Measurements from ENCODE around the gene COBL.

COBL gene

DNA sequence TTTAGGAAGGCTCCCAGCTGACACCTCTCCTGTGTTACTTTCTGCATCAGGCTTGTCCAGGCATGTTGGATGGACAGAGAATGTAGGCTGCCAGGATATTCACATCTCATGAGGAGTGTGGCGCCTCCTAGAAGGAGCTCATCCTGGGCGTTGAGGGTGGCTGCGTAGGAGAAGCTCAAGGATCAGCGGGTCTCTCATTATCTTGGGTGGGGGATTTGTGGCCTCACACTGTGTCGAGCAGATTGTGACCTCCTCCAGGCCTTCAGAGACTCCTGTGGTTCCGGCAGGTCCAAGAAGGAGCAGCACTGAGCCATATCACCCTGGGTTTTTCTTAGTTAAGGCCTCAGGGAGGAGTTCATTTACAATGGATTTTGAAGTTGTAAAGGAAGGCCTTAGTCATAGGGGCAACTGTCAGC lies 8.7 kb upstream of the COBL start:
- DNase-seq = no peak

DNA sequence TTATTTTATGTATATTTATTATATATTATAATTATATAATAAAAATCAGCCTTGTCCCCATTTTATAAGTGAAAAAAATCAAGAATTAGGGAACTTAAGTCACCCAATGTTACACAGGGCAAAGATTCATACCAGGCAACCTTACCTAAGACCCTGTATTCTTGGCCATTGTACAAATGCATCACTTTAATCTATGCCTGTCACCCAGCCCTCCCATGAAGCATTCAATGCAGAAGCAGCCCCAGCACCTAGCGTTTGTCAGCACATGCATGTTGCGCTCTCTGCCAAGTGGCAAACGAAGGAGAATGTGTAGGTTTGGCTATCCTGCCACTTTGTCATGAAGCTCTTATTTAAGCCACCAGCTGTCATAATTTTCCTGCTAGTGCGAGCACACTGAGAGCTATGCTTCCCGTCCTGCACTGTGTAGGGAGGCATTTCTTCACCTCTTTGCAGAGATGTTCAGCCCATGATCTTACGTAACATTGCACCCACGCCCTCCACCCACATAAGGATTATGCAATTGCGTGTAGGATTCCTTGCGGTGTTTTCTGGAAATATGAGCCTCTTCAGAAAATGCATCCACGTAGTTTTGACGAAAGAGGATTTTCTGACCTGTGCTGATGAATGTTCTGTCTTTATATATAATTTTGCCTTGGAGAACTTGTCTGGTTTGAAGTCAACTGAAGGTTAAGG lies 7.7 kb upstream of the COBL start:
- no peak for DNase-seq

DNA sequence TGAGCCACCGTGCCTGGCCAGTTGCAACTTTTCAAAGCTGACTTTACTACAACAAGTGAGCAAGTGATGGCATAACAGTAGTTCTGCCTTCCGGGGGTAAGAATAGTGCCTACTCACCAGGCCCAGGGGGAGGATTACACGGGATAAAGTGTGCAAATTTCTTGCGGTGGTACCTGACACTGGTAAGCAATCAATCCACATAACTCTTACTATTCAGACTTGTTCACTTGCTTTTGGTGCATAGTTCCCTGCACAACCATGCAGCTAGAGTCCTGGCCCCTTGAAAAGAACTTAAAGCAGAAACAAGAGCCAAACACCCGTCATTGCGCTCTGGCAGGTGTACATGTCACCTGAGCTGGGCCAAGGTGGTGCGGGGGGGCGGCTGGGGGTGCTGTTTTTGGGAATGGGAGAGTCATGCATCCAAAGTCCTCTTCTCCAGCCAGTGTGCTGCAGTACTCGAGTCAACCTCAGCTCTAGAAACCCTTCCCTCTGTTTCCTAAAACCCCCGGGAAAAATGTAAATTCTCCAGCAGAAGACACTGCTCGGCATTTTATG lies 5.4 kb upstream of the COBL start:
- no peak for DNase-seq

- DNase-seq = no peak
These were observed 2.4 kb upstream of the COBL start for GRCh38 chr7:51318886-51319579.

GRCh38 chr7:51318001-51318400 lies 1.4 kb upstream of the COBL start:
- no peak for DNase-seq

DNA sequence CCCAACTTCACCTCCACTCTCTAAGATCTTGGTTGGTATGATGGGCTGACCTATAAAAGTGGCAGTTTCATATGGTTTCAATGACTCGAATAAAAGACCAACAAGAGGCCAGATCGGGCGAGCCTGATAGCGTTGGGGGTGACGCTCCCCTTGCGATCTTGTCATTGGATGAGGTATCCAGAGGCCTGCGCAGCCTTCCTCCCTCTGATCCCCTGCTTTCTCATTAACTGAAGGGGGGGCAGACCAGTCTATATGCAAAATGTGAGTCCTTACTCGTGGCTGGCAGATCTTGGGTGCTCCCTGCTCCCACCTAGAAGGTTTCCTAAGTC lies 937 bp upstream of the COBL start:
- no peak for DNase-seq

DNA sequence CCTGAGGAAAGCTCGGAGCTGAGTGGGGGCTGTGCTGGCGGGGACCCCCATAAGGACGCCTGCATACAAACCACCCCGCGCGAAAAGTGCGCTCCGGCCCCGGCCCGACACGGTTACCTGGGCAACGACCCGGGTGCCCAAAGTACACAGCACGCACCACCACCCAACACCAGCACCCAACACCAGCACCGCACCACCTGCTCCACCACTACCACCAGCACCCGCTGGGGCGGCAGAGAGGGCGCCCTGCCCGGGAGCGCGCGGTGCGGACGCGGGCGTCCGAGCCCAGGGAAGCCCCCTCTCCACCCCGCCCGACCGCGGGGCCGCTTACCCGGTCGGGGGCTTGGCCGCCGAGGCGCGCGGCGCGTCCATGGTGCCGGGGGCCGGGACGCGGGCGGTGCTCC lies 345 bp downstream of the COBL start:
- no peak for DNase-seq

GRCh38 chr7:51315393-51316261 lies 982 bp downstream of the COBL start:
- no peak for DNase-seq

GRCh38 chr7:51314726-51315125 lies 1.9 kb downstream of the COBL start:
- no peak for DNase-seq

- DNase-seq = no peak
These were observed 2.7 kb downstream of the COBL start for GRCh38 chr7:51313738-51314425.

DNA sequence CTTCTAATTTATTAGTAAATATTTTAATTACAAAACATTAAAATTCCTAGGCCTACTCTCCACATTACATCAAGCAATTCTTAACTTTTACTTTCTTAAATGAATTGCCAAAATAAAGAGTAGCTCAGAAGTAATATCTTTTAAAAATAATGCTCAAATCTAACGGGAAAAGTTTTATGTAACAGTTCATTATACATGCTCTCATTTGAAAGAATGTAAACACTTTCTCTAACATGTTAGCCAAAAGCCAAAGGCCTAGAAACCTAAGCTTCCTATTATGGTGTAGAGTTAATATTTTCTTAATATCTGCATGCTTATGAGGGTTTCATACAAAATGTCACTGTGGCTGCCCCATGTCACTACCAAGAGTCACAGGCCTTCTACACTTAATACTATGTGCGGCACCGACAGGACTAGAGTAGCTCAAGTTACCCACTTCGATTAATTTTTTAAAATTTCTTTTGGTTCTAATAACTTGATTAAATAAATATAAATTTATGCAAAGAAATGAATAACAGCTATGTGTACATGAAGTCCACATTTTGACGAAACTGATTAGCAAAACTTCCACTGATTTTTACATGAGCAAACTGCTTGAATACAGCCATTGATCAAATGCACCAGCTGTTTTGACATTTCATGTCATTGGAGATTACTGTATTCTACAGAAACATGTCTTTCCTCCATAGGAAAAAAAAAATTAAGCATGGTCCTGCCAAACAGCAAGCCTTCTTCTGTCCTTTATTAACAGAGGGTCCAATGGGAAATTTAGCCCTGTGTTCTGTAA lies 3.5 kb downstream of the COBL start:
- no peak for DNase-seq

DNA sequence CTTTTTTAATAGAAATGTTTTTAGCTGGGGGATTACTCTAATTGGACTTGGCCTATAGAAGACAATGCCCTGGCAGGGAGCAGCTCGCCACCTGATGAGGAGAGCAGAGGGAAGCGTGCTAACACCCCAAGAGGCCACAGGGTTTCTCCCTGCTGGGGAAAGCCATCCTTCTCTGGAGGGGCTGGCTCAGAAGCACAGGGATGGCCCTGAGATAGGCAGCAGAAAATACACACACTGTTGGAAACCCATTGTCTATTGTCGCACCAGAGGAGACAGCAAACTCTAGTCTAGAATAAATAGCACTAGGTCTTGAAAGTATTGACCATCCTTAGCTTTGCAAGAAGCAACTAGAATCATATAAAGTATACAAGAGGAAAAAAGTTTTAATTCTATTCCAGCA lies 5.4 kb downstream of the COBL start:
- DNase-seq = no peak

- DNase-seq = no peak
These were observed 6.5 kb downstream of the COBL start for GRCh38 chr7:51310131-51310583.

- DNase-seq = no peak
These were observed 7.1 kb downstream of the COBL start for GRCh38 chr7:51309361-51310130.

DNA sequence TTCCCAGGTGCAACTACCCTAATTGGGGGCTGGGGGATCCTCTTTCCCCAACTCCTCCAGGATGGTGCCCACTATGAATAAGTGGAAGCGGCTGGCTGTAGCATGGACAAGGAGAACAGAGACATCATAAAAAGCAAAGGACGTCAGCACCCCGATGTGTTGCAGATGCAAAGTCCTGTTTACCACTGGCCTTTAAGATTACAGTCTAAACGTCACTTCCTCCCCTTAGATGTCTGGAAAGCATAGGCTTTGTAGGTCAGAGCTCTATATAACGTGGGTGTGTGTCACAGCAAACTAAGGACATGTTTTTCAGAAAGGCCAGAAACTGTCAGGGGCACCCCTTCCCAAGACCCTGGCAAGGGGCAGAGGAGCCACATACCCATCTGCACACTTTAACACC lies 7.9 kb downstream of the COBL start:
- no peak for DNase-seq

- DNase-seq = no peak
These were observed 8.3 kb downstream of the COBL start for GRCh38 chr7:51308265-51308664.

GRCh38 chr7:51307651-51308210 lies 8.9 kb downstream of the COBL start:
- no peak for DNase-seq

- no peak for DNase-seq
These were observed 9.8 kb downstream of the COBL start for GRCh38 chr7:51306761-51307160.

GRCh38 chr7:51304729-51305128 lies 11.9 kb downstream of the COBL start:
- DNase-seq = no peak

- DNase-seq = no peak
These were observed 13.5 kb downstream of the COBL start for GRCh38 chr7:51303142-51303525.

DNA sequence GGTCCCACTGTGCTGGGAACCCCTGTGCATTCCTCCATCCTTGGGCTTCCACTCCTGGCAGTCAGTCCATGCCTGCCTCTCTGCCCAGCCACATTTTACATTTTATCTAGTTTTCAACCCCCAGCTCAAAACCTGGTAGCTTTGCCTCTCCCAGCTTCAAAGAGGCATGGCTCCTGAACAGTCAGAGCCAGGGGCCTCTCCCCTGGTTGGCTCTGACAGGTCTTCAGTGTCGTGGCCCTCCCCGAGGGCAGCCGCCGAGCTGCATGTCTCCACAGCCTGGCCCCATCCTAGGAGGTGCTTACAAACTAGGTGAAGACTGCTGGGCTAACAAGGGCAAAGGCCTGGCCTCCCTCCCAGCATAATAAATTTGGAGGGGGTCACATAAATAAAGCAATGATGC lies 14.8 kb downstream of the COBL start:
- DNase-seq = no peak
